Hepatic stellate cell (primary cell): ENCODE measurements around the gene MAZ.
"Not testable (repeated sequence)": the region's sequence is repeated elsewhere in the genome, so short reads cannot be mapped to it uniquely, and the experiment has no call there.

Source experiments
- DNase-seq: peaks from one replicate; pipeline ENCODE4 v3.0.0; 2011; ENCODE audit warnings: low spot score

The MAZ gene

GRCh38 chr16:29806099-29806579, at the start of gene MAZ:
Gene MAZ, plus strand, starts transcription at chr16:29806529. Its CDS starts 173 bp downstream, at chr16:29806702.
- peak; percentile 89 for DNase-seq

GRCh38 chr16:29756654-29757053, 49.7 kb upstream of the MAZ start:
- no peak for DNase-seq

- DNase-seq, result not testable (repeated sequence)
Observed at GRCh38 chr16:29757086-29757485, 49.2 kb upstream of the MAZ start.

GRCh38 chr16:29757950-29758466, 48.3 kb upstream of the MAZ start:
- peak; percentile 33 for DNase-seq

- DNase-seq, result no peak
Observed at GRCh38 chr16:29760567-29761279, 45.6 kb upstream of the MAZ start.

- DNase-seq, result not testable (repeated sequence)
Observed at GRCh38 chr16:29761280-29761651, 45.1 kb upstream of the MAZ start.

GRCh38 chr16:29761882-29762281, 44.4 kb upstream of the MAZ start:
- no peak for DNase-seq

- no peak for DNase-seq
Observed at GRCh38 chr16:29763326-29763725, 43.0 kb upstream of the MAZ start.

- no peak for DNase-seq
Observed at GRCh38 chr16:29765167-29766032, 40.9 kb upstream of the MAZ start.

GRCh38 chr16:29766571-29766970, 39.8 kb upstream of the MAZ start:
- no peak for DNase-seq

GRCh38 chr16:29767062-29767461, 39.3 kb upstream of the MAZ start:
- DNase-seq, result no peak

GRCh38 chr16:29769507-29769906, 36.8 kb upstream of the MAZ start:
- DNase-seq, result no peak

- DNase-seq, result no peak
Observed at GRCh38 chr16:29770250-29770929, 35.9 kb upstream of the MAZ start.

- not testable (repeated sequence) for DNase-seq
Observed at GRCh38 chr16:29772330-29772729, 34.0 kb upstream of the MAZ start.

GRCh38 chr16:29774730-29775129, 31.6 kb upstream of the MAZ start:
- DNase-seq, result no peak

GRCh38 chr16:29775742-29776408, 30.5 kb upstream of the MAZ start:
- peak; percentile 23 for DNase-seq

GRCh38 chr16:29777576-29778350, 28.6 kb upstream of the MAZ start, which contains the start of gene ZG16:
Gene ZG16, plus strand, starts transcription at chr16:29778256. Its CDS starts 1,011 bp downstream, at chr16:29779267.
- no peak for DNase-seq

GRCh38 chr16:29779474-29779873, 26.9 kb upstream of the MAZ start:
- DNase-seq, result no peak

GRCh38 chr16:29783094-29783953, 23.0 kb upstream of the MAZ start:
- DNase-seq, result not testable (repeated sequence)

- no peak for DNase-seq
Observed at GRCh38 chr16:29784157-29784556, 22.2 kb upstream of the MAZ start.
